GM12874 (cell line): ENCODE measurements around the gene ANO1.

Experiments used
- TF ChIP-seq, protein P1 (sequence below): IDR thresholded peaks from 2 replicates; pipeline ENCODE4 v1.5.1; 2011; ENCODE audit warnings: low read depth, mild to moderate bottlenecking, control low read depth, low read length, moderate library complexity; ENCODE audit not compliant: insufficient read depth

Gene ANO1

DNA sequence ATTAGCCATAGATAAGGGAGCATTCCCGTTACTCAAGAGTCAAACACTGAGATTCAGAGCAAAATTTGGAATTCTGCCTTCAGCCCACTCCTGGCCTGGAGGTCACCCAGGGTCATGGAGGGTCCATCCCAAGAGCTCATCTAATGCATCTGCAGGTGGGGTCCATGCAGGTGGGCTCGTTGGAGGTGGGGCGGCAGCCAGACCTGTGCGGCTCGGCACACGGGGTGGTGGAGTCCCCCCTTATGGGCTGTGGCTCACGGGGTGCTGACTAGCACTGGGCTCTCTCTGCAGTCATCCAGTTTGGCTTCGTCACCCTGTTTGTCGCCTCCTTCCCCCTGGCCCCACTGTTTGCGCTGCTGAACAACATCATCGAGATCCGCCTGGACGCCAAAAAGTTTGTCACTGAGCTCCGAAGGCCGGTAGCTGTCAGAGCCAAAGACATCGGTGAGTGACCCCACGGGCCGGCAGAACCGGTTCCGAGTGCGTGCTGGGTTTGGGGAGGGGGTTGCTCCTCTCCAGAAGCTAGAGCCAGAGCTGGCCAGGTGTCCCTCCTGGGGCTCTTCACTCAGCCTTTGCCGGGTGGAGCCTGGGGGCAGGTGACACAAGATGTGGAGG, 92.6 kb downstream of the ANO1 start:
- TF ChIP-seq, protein P1, sequence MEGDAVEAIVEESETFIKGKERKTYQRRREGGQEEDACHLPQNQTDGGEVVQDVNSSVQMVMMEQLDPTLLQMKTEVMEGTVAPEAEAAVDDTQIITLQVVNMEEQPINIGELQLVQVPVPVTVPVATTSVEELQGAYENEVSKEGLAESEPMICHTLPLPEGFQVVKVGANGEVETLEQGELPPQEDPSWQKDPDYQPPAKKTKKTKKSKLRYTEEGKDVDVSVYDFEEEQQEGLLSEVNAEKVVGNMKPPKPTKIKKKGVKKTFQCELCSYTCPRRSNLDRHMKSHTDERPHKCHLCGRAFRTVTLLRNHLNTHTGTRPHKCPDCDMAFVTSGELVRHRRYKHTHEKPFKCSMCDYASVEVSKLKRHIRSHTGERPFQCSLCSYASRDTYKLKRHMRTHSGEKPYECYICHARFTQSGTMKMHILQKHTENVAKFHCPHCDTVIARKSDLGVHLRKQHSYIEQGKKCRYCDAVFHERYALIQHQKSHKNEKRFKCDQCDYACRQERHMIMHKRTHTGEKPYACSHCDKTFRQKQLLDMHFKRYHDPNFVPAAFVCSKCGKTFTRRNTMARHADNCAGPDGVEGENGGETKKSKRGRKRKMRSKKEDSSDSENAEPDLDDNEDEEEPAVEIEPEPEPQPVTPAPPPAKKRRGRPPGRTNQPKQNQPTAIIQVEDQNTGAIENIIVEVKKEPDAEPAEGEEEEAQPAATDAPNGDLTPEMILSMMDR: no peak

DNA sequence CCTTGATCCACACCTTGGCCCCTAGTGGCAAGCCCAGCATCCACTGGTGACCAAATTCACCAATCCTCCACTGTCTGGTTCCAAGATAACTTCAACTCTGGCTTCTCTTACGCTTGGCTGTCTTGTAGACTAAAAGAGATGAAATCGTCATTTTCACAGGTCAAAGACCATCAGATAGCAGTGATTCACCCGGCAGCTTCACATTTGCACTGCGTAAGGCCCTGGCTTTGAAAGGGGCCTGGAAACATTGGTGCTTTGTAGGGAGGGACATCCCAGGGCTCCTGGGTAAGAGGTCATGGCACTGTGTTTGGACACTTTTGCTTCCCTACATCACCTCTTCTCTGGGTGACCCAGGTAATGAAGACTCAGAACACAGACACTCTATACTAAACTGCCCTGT, 94.9 kb downstream of the ANO1 start:
- TF ChIP-seq, protein P1: no peak

GRCh38 chr11:70174547-70175235, 96.6 kb downstream of the ANO1 start:
- TF ChIP-seq, protein P1: no peak

DNA sequence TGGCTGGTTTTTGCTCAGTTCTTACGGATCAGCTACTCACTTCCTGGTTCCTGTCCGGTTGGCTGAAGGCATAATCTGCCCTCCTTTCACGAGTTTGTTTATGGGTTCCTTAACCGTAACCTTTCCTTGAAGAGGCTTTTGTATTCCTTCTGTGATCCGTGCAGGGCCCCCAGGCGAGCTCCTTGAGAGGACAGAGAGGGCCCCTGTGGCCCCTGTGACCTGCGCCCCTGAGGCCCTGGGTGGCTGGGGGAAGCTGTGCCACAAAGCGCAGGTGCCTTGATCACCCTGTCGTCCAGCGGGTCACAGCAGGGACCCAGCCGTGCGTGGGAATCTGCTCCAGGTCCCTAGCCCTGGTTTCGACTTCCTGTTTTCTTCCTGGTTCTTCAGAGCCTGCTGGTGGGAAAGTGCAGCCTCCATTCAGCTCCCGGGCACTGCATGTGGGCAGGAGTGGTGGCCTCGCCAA, 97.2 kb downstream of the ANO1 start:
- TF ChIP-seq, protein P1: no peak

DNA sequence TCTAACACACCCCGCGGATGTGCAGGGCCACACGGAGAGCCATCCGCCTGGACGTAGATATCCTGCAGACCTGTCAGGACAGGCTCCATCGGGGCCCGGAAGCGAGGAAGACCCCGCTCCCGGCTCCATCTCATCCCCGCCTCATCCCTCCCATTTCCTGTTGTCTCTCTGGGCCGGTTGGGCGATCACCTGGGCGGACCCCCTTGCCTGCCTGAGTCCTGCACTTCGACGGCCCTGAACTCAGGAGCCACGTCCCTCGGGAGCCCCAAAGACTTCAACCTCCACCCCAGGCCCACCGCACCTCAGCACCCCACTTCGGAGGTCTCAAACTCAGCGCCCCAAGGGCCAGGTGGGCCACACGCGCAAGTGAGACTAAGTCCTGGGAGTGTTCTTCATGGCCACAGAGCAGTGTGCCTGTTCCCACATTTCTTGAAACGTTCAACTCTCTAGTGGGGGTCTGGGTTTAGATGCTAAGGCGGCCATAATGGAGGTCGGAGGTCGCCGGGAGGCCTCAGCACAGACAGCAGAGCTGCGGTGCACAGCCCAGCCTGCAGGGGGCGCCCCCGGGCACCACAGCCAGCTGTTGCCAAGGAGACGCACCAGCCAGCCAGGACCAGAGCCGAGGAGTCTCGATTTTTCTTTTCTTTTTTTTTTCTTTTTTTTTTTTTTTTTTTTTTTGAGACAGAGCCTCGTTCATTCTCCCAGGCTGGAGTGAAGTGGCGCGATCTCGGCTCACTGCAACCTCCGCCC, 99.0 kb downstream of the ANO1 start:
- TF ChIP-seq, protein P1: peak; percentile 82

GRCh38 chr11:70180906-70181305, 102.8 kb downstream of the ANO1 start:
- TF ChIP-seq, protein P1: no peak

- TF ChIP-seq, protein P1: no peak
Observed at GRCh38 chr11:70182266-70182665, 104.1 kb downstream of the ANO1 start.
